Transverse colon (tissue), 4 donors: ENCODE data around the gene STXBP4. TPM values are rescaled to one million over a fixed set of nuclear protein-coding genes. Genes with fewer than 3 reads are reported as not detected.

ENCODE experiments used
- DNase-seq: peaks from one replicate; pipeline ENCODE4 v3.0.0-alpha.2; 2019
- H3K27ac ChIP-seq, 4 donors: fragments of 200-600 bp; sonication (generic); 2 replicates each; pipeline ENCODE4 v1.5.1; 2016 to 2018; ENCODE audit warnings: inconsistent platforms in 4 of 4
- H3K27me3 ChIP-seq: fragments of 200-600 bp; sonication (generic); 2 replicates; pipeline ENCODE4 v1.5.1; 2017; ENCODE audit warnings: inconsistent platforms
- H3K36me3 ChIP-seq, 4 donors: fragments of 200-600 bp; sonication (generic); 2 replicates each; pipeline ENCODE4 v1.5.1; 2017 to 2019; ENCODE audit warnings: inconsistent platforms in 4 of 4
- H3K4me1 ChIP-seq, 4 donors: fragments of 200-600 bp; sonication (generic); 2 replicates each; pipeline ENCODE4 v1.5.1; 2017 to 2020; ENCODE audit warnings: inconsistent platforms in 4 of 4
- H3K4me3 ChIP-seq, 4 donors: fragments of 200-600 bp; sonication (generic); 1 replicate in 1 of 4; 2 replicates in 3 of 4; pipeline versions ENCODE4 v1.5.1 to v1.6.1; 2017 to 2019; ENCODE audit warnings: inconsistent platforms in 4 of 4
- H3K9me3 ChIP-seq, 2 donors: fragments of 200-600 bp; sonication (generic); 2 replicates each; pipeline ENCODE4 v1.5.1; 2017 to 2019; ENCODE audit warnings: inconsistent platforms in 2 of 2
- CTCF ChIP-seq, 5 experiments: fragments of 200-600 bp in 3 of 5; fragments of 450-650 bp in 2 of 5; sonication (generic) in 3 of 5; IDR thresholded peaks; 1 replicate in 2 of 5; 2 replicates in 3 of 5; pipeline ENCODE4 v1.5.1; 2016 to 2017; ENCODE audit warnings: antibody characterized with exemption in 5 of 5, inconsistent platforms in 3 of 5, mild to moderate bottlenecking in 2 of 5, moderate library complexity in 1 of 5
- EP300 ChIP-seq: sonication (generic); formaldehyde crosslinking; IDR thresholded peaks from one replicate; pipeline ENCODE4 v1.6.1; 2017; ENCODE audit warnings: antibody characterized with exemption, low read depth
- POLR2A ChIP-seq: fragments of 450-650 bp; IDR thresholded peaks from one replicate; pipeline ENCODE4 v1.6.1; 2016; ENCODE audit warnings: antibody characterized with exemption, mild to moderate bottlenecking, moderate library complexity
- POLR2AphosphoS5 ChIP-seq, 3 donors: sonication (generic); formaldehyde crosslinking; IDR thresholded peaks; one replicate each; pipeline ENCODE4 v1.6.1; 2016; ENCODE audit warnings: antibody characterized with exemption in 3 of 3
- WGBS, 2 donors: methylation state at CpG; one replicate each; pipeline ENCODE4 v1.1.5; 2018; ENCODE audit warnings: low coverage in 1 of 2; 5-methylcytosine and 5-hydroxymethylcytosine counted together
- in situ Hi-C, 4 donors: fragments of 200-750 bp; cut with MboI; loops; one replicate each; pipeline versions ENCODE4 v1.15.0 to v1.15.1; 2017; ENCODE audit warnings: low sequenced_read_pairs in 3 of 4, low pct_ligation_motif_present in 1 of 4, low pct_unique_long_range_greater_than_20kb in 1 of 4
- intact Hi-C: fragments of 100-400 bp; cut with DNase I; formaldehyde crosslinking; loops from one replicate; pipeline ENCODE4 v1.15.1; 2023; ENCODE audit warnings: low total_unique reads
- total RNA-seq, 4 donors: library from RNA; depleted of rRNA; stranded (reverse); fragments of >200 nt; gene quantifications; one replicate each; pipeline ENCODE4 v1.1.0, GENCODE V29; 2016

The STXBP4 gene
- total RNA-seq, 4 donors from 2014 or later, result 1.4 to 16.2 (median 4.4) TPM

- DNase-seq, result no peak
- intact Hi-C loops (no loop called here), in situ Hi-C loops (loop anchor here in 1 of 4 donors (25.0 kb wide), 1 partner anchor 105 kb away; no protein-coding TSS in a partner anchor)
- H3K36me3 ChIP-seq, result no peaks in the 10 kb centered on the region
- H3K27me3 ChIP-seq, result no peaks in the 10 kb centered on the region
- no peaks in the 10 kb centered on the region for H3K9me3 ChIP-seq
- 46 to 80% methylated on average over 2 of the region's 2 CpGs for WGBS, 2 donors
- peak overlapping the region in 3 of 4 donors; percentile 7 to 15 (median 8) for H3K27ac ChIP-seq
- H3K4me1 ChIP-seq, result peaks cover 0 to 10% (median 6%) of the 10 kb centered on the region in 4 donors
- TF ChIP-seq POLR2AphosphoS5 (IDR thresholded peaks at IDR 0.05) (no peak), POLR2A (no peak), EP300 (no peak), CTCF (IDR thresholded peaks at IDR 0.05) (no peak)
- no peak overlapping the region for H3K4me3 ChIP-seq
Observed at GRCh38 chr17:55167024-55167725, 198.6 kb downstream of the STXBP4 start.

DNA sequence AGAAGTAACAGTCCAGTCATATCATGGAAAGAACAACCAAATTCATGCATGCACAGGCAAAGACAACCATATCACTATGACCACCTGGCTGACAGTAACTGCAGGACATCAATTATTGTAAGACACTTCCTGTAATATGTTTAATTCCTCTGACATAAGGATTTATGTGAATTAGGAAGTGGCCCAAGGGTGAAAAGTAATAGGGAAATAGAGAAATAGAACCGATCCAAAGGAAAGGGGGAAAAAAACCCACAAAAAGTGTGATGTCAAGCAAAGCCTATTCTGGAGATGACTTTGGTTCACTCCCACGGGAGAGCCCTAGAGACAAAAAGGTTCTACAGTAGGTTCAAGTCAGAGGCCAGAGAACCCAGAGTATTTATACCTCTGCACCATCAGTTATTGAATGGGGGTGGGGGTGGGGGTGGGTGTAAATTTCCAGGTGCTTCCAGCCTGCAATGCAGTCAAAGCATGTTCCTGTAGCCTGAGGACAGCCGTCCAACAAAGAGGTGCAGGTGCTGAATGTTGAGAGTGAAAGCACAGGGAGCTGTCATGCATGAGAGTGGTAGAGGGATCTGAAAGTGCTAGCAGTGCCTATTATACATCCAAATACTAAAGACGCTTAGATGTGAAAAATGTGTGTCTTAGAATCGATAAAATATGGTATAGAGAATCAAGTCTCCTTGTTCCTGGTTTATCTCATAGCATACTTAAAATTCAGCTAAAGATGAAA, 200.6 kb downstream of the STXBP4 start:
- H3K36me3 ChIP-seq, result no peaks in the 10 kb centered on the region
- 63 to 77% methylated on average over 4 to 5 of the region's 5 CpGs for WGBS, 2 donors
- H3K27ac ChIP-seq, result no peak overlapping the region
- no peaks in the 10 kb centered on the region for H3K27me3 ChIP-seq
- in situ Hi-C loops, result loop anchor here in 1 of 4 donors (25.0 kb wide), 1 partner anchor 107 kb away; no protein-coding TSS in a partner anchor
- H3K9me3 ChIP-seq, result peaks cover 0 to 5% of the 10 kb centered on the region in 2 donors
- TF ChIP-seq POLR2AphosphoS5 (IDR thresholded peaks at IDR 0.05) (no peak), EP300 (no peak), POLR2A (no peak), CTCF (IDR thresholded peaks at IDR 0.05) (no peak)
- peaks cover 0 to 10% (median 6%) of the 10 kb centered on the region in 4 donors for H3K4me1 ChIP-seq
- intact Hi-C loops, result no loop called here
- no peak for DNase-seq
- no peak overlapping the region for H3K4me3 ChIP-seq

- intact Hi-C loops (no loop called here), in situ Hi-C loops (loop anchor here in 1 of 4 donors (25.0 kb wide), 1 partner anchor 109 kb away; no protein-coding TSS in a partner anchor)
- Histone ChIP-seq H3K36me3 (no peaks in the 10 kb centered on the region), H3K4me1 (peaks cover 0 to 6% (median 3%) of the 10 kb centered on the region in 4 donors), H3K27ac (no peak overlapping the region), H3K27me3 (no peaks in the 10 kb centered on the region), H3K4me3 (no peak overlapping the region), H3K9me3 (peaks cover 0 to 7% of the 10 kb centered on the region in 2 donors)
- no peak for DNase-seq
- WGBS, 2 donors, result 90 to 96% methylated on average over 3 to 4 of the region's 4 CpGs
- TF ChIP-seq POLR2A (no peak), EP300 (no peak), POLR2AphosphoS5 (IDR thresholded peaks at IDR 0.05) (no peak), CTCF (IDR thresholded peaks at IDR 0.05) (no peak)
Observed at GRCh38 chr17:55171634-55172328, 203.2 kb downstream of the STXBP4 start.

GRCh38 chr17:55172612-55173011, 204.0 kb downstream of the STXBP4 start:
- DNase-seq, result no peak
- in situ Hi-C loops, result loop anchor here in 1 of 4 donors (25.0 kb wide), 1 partner anchor 110 kb away; no protein-coding TSS in a partner anchor
- peaks cover 0 to 3% (median 0%) of the 10 kb centered on the region in 4 donors for H3K4me1 ChIP-seq
- H3K27me3 ChIP-seq, result no peaks in the 10 kb centered on the region
- intact Hi-C loops, result no loop called here
- H3K9me3 ChIP-seq, result peaks cover 0 to 7% of the 10 kb centered on the region in 2 donors
- no peak overlapping the region for H3K4me3 ChIP-seq
- no peaks in the 10 kb centered on the region for H3K36me3 ChIP-seq
- WGBS, 2 donors, result 79 to 91% methylated on average over 2 of the region's 2 CpGs
- no peak overlapping the region for H3K27ac ChIP-seq
- TF ChIP-seq EP300, result no peak
- TF ChIP-seq CTCF (IDR thresholded peaks at IDR 0.05), result no peak
- no peak for TF ChIP-seq POLR2AphosphoS5 (IDR thresholded peaks at IDR 0.05)
- TF ChIP-seq POLR2A, result no peak
